SU-DHL-6 (cell line): ENCODE data around the gene IPP.

Experiments
- EZH2phosphoT487 ChIP-seq: fragments of 200-600 bp; sonication (generic), shearing (Covaris generic); conservative IDR thresholded peaks from 2 replicates; pipeline ENCODE4 v1.6.1; 2018; ENCODE audit warnings: mild to moderate bottlenecking, antibody characterized with exemption, low read length, moderate library complexity, mixed read lengths
- TF ChIP-seq, protein P1 (sequence below): fragments of 200-600 bp; sonication (generic); IDR thresholded peaks from one replicate; pipeline ENCODE4 v1.5.1; 2017; ENCODE audit warnings: antibody characterized with exemption, mild to moderate bottlenecking, low read length, moderate library complexity; ENCODE audit not compliant: insufficient read depth, poor library complexity, severe bottlenecking

DNA sequence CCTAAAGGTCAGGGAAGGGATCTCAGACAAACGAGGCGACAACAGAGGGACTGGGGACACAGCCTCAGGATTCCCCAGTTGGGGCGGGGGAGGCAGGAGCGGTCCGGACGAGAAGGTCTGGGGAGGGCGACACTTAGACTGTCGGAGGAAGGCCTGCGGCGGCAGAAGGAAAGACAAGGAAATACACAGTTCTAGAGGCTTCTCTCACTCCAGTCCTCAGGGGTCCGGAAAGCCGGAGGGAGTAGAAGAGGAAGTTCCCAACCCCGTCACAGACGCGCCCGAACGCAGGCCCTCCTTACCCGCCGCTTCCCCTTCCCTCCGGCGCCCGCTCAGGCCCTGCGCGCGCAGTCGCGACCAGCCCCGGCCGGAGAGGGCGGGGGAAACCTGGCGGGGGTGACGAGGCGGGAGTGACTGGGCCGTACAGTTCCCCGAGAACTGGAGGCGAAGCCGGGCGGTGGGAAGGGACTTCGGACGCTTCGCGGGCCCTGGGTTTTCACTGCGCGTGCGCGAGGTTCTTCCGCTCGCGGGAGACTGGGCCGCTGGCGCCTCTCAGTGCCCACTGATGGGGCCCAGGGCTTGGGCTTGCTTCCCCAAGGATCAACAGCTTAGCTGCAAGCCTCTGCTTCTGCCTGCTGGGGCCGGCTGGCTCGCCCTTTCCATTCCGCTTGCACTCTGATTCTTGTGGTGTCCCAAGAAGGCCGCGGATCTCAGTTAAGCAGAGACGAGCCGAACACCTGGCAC, at the start of gene IPP:
- TF ChIP-seq, protein P1, sequence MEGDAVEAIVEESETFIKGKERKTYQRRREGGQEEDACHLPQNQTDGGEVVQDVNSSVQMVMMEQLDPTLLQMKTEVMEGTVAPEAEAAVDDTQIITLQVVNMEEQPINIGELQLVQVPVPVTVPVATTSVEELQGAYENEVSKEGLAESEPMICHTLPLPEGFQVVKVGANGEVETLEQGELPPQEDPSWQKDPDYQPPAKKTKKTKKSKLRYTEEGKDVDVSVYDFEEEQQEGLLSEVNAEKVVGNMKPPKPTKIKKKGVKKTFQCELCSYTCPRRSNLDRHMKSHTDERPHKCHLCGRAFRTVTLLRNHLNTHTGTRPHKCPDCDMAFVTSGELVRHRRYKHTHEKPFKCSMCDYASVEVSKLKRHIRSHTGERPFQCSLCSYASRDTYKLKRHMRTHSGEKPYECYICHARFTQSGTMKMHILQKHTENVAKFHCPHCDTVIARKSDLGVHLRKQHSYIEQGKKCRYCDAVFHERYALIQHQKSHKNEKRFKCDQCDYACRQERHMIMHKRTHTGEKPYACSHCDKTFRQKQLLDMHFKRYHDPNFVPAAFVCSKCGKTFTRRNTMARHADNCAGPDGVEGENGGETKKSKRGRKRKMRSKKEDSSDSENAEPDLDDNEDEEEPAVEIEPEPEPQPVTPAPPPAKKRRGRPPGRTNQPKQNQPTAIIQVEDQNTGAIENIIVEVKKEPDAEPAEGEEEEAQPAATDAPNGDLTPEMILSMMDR: no peak
- TF ChIP-seq EZH2phosphoT487: no peak
